ENCODE measurements around the gene ACY1. TPM values are rescaled to one million over a fixed set of nuclear protein-coding genes. Genes with fewer than 3 reads are reported as not detected.

The ACY1 gene
- total and polyA plus RNA-seq, 2 of the 13 experiments (the other 11 are each of a cell fraction or from before 2014, with no cell fraction given), result 113 to 162 TPM

DNA sequence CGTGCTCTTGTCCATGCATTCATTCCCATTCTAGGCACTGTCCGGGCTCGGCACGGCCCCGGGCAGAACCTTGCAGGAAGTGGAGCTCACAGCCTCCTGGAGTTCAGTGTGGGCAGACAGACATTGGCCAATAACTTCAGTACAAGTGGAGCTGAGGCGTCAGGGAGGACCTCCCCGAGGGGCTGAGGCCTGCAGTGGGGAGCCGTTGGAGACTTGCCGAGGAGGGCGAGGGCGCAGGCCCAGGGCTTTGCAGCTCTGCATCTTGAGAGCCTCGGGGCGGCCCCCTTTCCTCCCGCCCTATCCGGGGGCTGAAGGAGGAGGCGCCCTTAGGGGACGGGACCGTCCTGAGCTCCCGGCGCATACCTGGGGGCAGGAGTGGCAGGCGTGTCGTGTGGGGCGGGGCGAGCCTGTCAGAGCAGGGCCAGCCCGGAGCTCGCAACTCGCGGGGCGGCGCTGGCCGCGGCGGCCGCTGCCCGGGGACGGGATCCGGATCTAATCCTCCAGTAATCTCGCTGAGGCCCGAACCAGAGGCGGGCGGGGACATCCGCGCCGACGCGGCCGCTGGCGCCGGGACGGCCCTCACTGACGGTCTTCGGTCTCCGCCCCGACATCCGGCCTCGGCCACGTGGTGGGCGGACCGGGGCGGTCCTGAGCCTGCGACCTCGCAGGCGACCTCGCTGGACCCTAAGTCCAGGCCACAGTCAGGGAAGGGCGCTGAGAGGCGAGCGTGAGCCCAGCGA lies at the start of gene ACY1 (continued):
- TF ChIP-seq, protein P1, sequence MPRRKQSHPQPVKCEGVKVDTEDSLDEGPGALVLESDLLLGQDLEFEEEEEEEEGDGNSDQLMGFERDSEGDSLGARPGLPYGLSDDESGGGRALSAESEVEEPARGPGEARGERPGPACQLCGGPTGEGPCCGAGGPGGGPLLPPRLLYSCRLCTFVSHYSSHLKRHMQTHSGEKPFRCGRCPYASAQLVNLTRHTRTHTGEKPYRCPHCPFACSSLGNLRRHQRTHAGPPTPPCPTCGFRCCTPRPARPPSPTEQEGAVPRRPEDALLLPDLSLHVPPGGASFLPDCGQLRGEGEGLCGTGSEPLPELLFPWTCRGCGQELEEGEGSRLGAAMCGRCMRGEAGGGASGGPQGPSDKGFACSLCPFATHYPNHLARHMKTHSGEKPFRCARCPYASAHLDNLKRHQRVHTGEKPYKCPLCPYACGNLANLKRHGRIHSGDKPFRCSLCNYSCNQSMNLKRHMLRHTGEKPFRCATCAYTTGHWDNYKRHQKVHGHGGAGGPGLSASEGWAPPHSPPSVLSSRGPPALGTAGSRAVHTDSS (CRISPR knock-in tag; conservative IDR thresholded peaks at IDR 0.05), result no peak
- TF ChIP-seq, protein P2, sequence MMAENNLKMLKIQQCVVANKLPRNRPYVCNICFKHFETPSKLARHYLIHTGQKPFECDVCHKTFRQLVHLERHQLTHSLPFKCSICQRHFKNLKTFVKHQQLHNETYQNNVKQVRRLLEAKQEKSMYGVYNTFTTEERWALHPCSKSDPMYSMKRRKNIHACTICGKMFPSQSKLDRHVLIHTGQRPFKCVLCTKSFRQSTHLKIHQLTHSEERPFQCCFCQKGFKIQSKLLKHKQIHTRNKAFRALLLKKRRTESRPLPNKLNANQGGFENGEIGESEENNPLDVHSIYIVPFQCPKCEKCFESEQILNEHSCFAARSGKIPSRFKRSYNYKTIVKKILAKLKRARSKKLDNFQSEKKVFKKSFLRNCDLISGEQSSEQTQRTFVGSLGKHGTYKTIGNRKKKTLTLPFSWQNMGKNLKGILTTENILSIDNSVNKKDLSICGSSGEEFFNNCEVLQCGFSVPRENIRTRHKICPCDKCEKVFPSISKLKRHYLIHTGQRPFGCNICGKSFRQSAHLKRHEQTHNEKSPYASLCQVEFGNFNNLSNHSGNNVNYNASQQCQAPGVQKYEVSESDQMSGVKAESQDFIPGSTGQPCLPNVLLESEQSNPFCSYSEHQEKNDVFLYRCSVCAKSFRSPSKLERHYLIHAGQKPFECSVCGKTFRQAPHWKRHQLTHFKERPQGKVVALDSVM (CRISPR knock-in tag; IDR thresholded peaks at IDR 0.05), result peak; percentile 72
- no peak; the same call in 1 of the 2 replicates for TF ChIP-seq ZNF674 (CRISPR knock-in tag; IDR thresholded peaks at IDR 0.05; ENCODE audit: low read depth)
- TF ChIP-seq, protein P3, sequence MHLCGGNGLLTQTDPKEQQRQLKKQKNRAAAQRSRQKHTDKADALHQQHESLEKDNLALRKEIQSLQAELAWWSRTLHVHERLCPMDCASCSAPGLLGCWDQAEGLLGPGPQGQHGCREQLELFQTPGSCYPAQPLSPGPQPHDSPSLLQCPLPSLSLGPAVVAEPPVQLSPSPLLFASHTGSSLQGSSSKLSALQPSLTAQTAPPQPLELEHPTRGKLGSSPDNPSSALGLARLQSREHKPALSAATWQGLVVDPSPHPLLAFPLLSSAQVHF (CRISPR knock-in tag; IDR thresholded peaks at IDR 0.05), result peak; percentile 91; the same call in 1 of the 2 replicates
- TF ChIP-seq KMT2A (CRISPR knock-in tag; IDR thresholded peaks at IDR 0.05), result no peak; the same call in 1 of the 2 replicates
- TF ChIP-seq RFX5 (IDR thresholded peaks at IDR 0.05; ENCODE audit: low read depth, low read length), result no peak
- TF ChIP-seq SIN3A (IDR thresholded peaks at IDR 0.05; ENCODE audit: borderline replicate concordance, low read depth, low read length), result peak; percentile 87
- TF ChIP-seq RAD51 (IDR thresholded peaks at IDR 0.05; ENCODE audit: borderline replicate concordance), result no peak
- TF ChIP-seq MBD4 (IDR thresholded peaks at IDR 0.05; ENCODE audit: borderline replicate concordance, low read length), result no peak
- TF ChIP-seq REL (CRISPR knock-in tag; conservative IDR thresholded peaks at IDR 0.05), result peak; percentile 81; the same call in 1 of the 2 replicates
- TF ChIP-seq TP53 (CRISPR knock-in tag; conservative IDR thresholded peaks at IDR 0.05), result no peak
- TF ChIP-seq NFATC3 (CRISPR knock-in tag; IDR thresholded peaks at IDR 0.05), result no peak
- peak; percentile 16; the same call in 1 of the 2 replicates for TF ChIP-seq ZNF703 (CRISPR knock-in tag; IDR thresholded peaks at IDR 0.05; ENCODE audit: borderline replicate concordance)
- 0 out of 2 replicates have a peak, but pooled peaks have one; percentile 1 for TF ChIP-seq MYNN (CRISPR knock-in tag; IDR thresholded peaks at IDR 0.05; ENCODE audit: low read depth)
- peak; percentile 7; the same call in 1 of the 2 replicates for TF ChIP-seq ZNF510 (CRISPR knock-in tag; IDR thresholded peaks at IDR 0.05; ENCODE audit: low read depth)
- peak; percentile 98 for TF ChIP-seq RBFOX2 (IDR thresholded peaks at IDR 0.05; ENCODE audit: low read depth, low read length)
- peak; percentile 62; the same call in 1 of the 2 replicates for TF ChIP-seq CREB1 (IDR thresholded peaks at IDR 0.05)
- no peak for TF ChIP-seq CREB1 (CRISPR knock-in tag; IDR thresholded peaks at IDR 0.05)
- TF ChIP-seq CREM (IDR thresholded peaks at IDR 0.05), result 0 out of 2 replicates have a peak, but pooled peaks have one; percentile 10
- TF ChIP-seq CREM (CRISPR knock-in tag; IDR thresholded peaks at IDR 0.05), result no peak
- no peak; the same call in none of the 2 replicates for TF ChIP-seq SNAPC2 (CRISPR knock-in tag; IDR thresholded peaks at IDR 0.05)
- TF ChIP-seq ZFAT (CRISPR knock-in tag; conservative IDR thresholded peaks at IDR 0.05), result no peak
- TF ChIP-seq ZNF12 (CRISPR knock-in tag; IDR thresholded peaks at IDR 0.05), result peak; percentile 43; the same call in 1 of the 2 replicates
- no peak for TF ChIP-seq ZNF3 (CRISPR knock-in tag; IDR thresholded peaks at IDR 0.05)
- no peak for TF ChIP-seq RFXANK (CRISPR knock-in tag; IDR thresholded peaks at IDR 0.05)
- TF ChIP-seq, protein P4, sequence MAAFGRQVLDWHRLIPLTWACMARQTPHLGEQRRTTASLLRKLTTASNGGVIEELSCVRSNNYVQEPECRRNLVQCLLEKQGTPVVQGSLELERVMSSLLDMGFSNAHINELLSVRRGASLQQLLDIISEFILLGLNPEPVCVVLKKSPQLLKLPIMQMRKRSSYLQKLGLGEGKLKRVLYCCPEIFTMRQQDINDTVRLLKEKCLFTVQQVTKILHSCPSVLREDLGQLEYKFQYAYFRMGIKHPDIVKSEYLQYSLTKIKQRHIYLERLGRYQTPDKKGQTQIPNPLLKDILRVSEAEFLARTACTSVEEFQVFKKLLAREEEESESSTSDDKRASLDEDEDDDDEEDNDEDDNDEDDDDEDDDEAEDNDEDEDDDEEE (CRISPR knock-in tag; IDR thresholded peaks at IDR 0.05), result no peak
- peak; percentile 97 for TF ChIP-seq ZSCAN29 (CRISPR knock-in tag; conservative IDR thresholded peaks at IDR 0.05)

Data from HepG2 (cell line).